GM12865 (cell line): ENCODE measurements around the gene NFATC2.
"Not testable (repeated sequence)": the region's sequence is repeated elsewhere in the genome, so short reads cannot be mapped to it uniquely, and the experiment has no call there.

Source experiments
- DNase-seq: peaks from one replicate; pipeline ENCODE4 v3.0.0; 2010; ENCODE audit warnings: low read depth
- H3K4me3 ChIP-seq: 2 replicates; pipeline ENCODE4 v1.5.1; 2011; ENCODE audit warnings: mild to moderate bottlenecking, low read depth, low read length, control low read depth
- CTCF ChIP-seq: IDR thresholded peaks from 2 replicates; pipeline ENCODE4 v1.5.1; 2011; ENCODE audit warnings: low read length, control low read depth, low read depth, inconsistent platforms; ENCODE audit not compliant: insufficient read depth; ENCODE audit errors: missing control alignments

The NFATC2 gene

GRCh38 chr20:51541189-51542032 lies 1.1 kb downstream of the NFATC2 start:
- no peak for TF ChIP-seq CTCF
- peak overlapping the region; percentile 76 for H3K4me3 ChIP-seq
- DNase-seq, result peak; percentile 71

- H3K4me3 ChIP-seq, result peak overlapping the region; percentile 76
- TF ChIP-seq CTCF, result no peak
- DNase-seq, result no peak
Measured at GRCh38 chr20:51540580-51540979, 1.9 kb downstream of the NFATC2 start.

DNA sequence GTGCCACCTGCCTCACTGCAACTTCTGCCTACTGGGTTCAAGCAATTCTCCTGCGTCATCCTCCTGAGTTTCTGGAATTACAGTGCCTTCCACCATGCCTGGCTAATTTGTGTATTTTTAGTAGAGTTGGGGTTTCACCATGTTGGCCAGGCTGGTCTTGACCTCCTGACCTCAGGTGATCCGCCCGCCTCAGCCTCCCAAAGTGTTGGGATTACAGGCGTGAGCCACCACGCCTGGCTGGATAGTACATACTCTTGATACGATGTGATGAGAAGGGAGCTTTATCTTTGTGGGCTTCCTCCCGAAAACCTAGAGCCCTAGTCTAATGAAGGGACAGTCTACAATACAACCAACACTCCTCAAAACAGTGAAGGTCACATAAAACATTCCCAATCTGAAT lies 2.4 kb downstream of the NFATC2 start:
- DNase-seq, H3K4me3 ChIP-seq: not testable (repeated sequence)

GRCh38 chr20:51536116-51537069 lies 6.1 kb downstream of the NFATC2 start:
- no peak overlapping the region for H3K4me3 ChIP-seq
- no peak for DNase-seq
- TF ChIP-seq CTCF, result no peak

GRCh38 chr20:51535674-51536073 lies 6.8 kb downstream of the NFATC2 start:
- no peak for TF ChIP-seq CTCF
- H3K4me3 ChIP-seq, result no peak overlapping the region
- no peak for DNase-seq

DNA sequence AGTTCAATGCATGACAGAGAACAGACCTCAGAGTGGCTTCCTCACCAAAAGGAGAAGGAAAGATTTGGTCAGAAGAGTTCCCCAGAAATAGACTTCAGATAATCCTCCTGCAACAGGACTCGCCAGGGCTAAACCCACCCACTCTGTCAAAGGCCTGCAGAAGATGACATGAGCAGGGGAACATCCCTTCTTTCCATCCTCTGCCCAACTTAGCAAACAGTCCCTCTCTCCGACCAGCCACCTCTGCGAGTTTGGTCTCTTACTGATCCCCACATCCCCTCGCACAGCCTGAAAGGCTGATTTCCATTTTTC lies 7.5 kb downstream of the NFATC2 start:
- H3K4me3 ChIP-seq, result no peak overlapping the region
- no peak for DNase-seq
- no peak for TF ChIP-seq CTCF

- no peak for DNase-seq
- TF ChIP-seq CTCF, result no peak
- no peak overlapping the region for H3K4me3 ChIP-seq
Measured at GRCh38 chr20:51533291-51534172, 9.0 kb downstream of the NFATC2 start.
